GM18951 (cell line): Measurements from ENCODE around the gene DYSF.

Source experiments
- POLR2A ChIP-seq: IDR thresholded peaks from 4 replicates; pipeline ENCODE4 v1.6.1; 2011; ENCODE audit warnings: mild to moderate bottlenecking; ENCODE audit not compliant: insufficient read length, insufficient read depth; ENCODE audit errors: extremely low read depth
- in situ Hi-C: fragments of 300-500 bp; cut with MboI; formaldehyde crosslinking; loops from one replicate; pipeline ENCODE4 v1.12.0; 2022; ENCODE audit warnings: low sequenced_read_pairs, mixed read lengths, inconsistent platforms; ENCODE audit not compliant: unreplicated experiment

The DYSF gene

GRCh38 chr2:71669058-71669456, 215.7 kb downstream of the DYSF start:
- in situ Hi-C loops, result no loop called here
- TF ChIP-seq POLR2A, result no peak

DNA sequence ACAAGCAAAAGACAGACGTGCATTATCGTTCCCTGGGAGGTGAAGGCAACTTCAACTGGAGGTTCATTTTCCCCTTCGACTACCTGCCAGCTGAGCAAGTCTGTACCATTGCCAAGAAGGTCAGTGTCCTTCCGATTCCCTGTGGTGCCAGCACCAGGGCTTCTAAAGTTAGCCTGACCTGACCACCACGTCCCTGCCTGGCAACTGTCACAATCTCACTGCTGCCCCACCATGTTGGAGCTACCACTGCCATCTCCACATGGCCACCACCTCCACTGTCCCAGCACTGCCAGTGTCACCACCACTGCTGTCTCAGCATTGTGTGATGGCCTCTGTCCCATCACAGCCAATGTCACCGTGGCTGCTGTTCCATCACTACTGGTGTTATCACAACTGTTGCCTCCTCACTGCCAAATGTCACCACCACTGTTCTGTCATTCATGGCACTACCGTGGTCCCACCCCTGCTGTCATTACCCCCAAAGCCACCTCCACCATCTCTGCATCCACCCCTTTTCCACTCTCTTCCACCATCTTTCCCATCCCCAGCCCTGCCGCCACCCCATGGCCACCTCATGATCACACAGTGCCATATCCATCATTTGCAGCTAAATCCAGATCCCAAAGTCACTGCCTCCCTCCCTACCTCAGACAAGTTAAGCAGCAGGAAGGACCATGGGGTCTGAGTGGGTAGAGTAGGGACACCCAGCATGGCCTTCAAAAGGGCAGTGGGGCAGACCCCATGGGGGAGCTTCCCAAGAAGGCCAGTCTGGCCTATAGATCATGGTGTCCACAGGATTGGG, 216.5 kb downstream of the DYSF start:
- no peak for TF ChIP-seq POLR2A
- in situ Hi-C loops, result no loop called here

GRCh38 chr2:71670430-71670795, 217.1 kb downstream of the DYSF start:
- in situ Hi-C loops, result no loop called here
- TF ChIP-seq POLR2A, result no peak

- in situ Hi-C loops, result no loop called here
- no peak for TF ChIP-seq POLR2A
Measured at GRCh38 chr2:71671203-71671854, 218.0 kb downstream of the DYSF start.

GRCh38 chr2:71671895-71672825, 218.8 kb downstream of the DYSF start:
- in situ Hi-C loops, result no loop called here
- TF ChIP-seq POLR2A, result no peak

- in situ Hi-C loops, result no loop called here
- TF ChIP-seq POLR2A, result no peak
Measured at GRCh38 chr2:71672826-71673795, 219.8 kb downstream of the DYSF start.

DNA sequence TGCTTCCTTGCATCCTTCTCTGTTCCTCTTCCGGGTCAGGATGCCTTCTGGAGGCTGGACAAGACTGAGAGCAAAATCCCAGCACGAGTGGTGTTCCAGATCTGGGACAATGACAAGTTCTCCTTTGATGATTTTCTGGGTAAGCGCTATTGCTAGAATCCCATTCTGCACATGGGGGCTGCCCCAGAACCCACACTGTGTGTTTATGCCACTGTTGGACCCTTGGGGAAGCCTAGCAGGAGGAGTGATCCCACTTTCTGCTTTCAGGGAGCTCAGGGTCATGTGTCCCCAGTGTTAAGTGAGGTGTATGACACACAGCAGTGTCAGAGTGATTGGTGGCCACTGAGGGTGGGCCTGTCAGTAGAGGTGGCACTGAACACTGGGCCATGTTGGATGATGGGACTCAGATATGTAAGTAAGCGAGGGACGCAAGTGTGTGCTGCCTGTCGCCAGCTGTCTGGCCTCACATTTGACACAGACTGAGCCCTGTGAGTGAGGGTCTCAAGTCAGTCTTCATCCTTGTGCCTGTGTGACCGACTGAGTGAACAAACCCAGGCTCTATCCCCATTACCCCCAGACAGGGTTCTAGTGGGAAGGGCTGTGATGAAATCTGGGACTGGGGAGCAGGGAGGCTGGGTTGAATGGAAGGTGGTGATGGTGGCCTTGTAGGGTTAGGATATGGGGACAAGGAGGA, 220.9 kb downstream of the DYSF start:
- no peak for TF ChIP-seq POLR2A
- in situ Hi-C loops, result no loop called here

- TF ChIP-seq POLR2A, result no peak
- in situ Hi-C loops, result no loop called here
Measured at GRCh38 chr2:71675296-71675695, 221.9 kb downstream of the DYSF start.

GRCh38 chr2:71678874-71679273, 225.5 kb downstream of the DYSF start:
- TF ChIP-seq POLR2A, result no peak
- in situ Hi-C loops, result no loop called here

GRCh38 chr2:71679491-71679890, 226.1 kb downstream of the DYSF start:
- TF ChIP-seq POLR2A, result no peak
- in situ Hi-C loops, result no loop called here

DNA sequence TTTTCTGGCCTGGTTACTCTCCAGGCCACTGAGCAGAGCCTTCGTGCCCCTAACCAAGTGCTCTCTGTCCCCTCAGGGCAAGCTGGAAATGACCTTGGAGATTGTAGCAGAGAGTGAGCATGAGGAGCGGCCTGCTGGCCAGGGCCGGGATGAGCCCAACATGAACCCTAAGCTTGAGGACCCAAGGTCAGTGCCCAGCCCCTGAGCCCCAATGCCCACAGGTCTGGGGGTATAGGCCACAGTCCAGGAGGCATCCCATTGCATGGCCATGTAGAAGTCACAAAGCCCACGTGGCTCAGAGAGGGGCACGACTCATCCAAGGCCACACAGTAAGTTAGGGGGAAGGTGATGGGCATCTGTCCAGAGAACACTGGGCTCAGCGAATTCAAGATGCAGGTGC, 227.6 kb downstream of the DYSF start:
- in situ Hi-C loops, result no loop called here
- no peak for TF ChIP-seq POLR2A

GRCh38 chr2:71681626-71682025, 228.3 kb downstream of the DYSF start:
- TF ChIP-seq POLR2A, result no peak
- in situ Hi-C loops, result no loop called here
